MCF 10A (cell line): ENCODE data around the gene HECTD4. TPM values are rescaled to one million over a fixed set of nuclear protein-coding genes. Genes with fewer than 3 reads are reported as not detected.

ENCODE experiments used
- BruUV-seq: library from RNA; stranded (reverse); fragments of 400-500 nt; replicated peaks from 2 replicates; lab custom pipeline; 2021; lab: Mats Ljungman, UMichigan
- CTCF ChIA-PET: fragments of 300-600 bp; sonication (Branson Sonifier 250); formaldehyde crosslinking; extraction: SDS; loops from one replicate; lab custom pipeline; 2021; ENCODE audit warnings: antibody characterized with exemption, inconsistent platforms; lab: Yijun Ruan, JAX
- POLR2A ChIA-PET: fragments of 300-600, 350-650 bp; sonication (Branson Sonifier 250); formaldehyde crosslinking; extraction: SDS; loops from one replicate; lab custom pipeline; 2020; ENCODE audit warnings: antibody characterized with exemption, inconsistent platforms; lab: Yijun Ruan, JAX
- DNase-seq: peaks from one replicate; pipeline ENCODE4 v3.0.0-alpha.2; 2018; ENCODE audit not compliant: unreplicated experiment
- H3K27ac Mint-ChIP-seq: one replicate; pipeline ENCODE4 v1.8.0; 2022; ENCODE audit warnings: mild to moderate bottlenecking, low read depth, mixed read lengths; ENCODE audit not compliant: unreplicated experiment
- H3K27me3 Mint-ChIP-seq: one replicate; pipeline ENCODE4 v1.8.0; 2022; ENCODE audit warnings: mixed read lengths; ENCODE audit not compliant: insufficient read depth, unreplicated experiment
- H3K36me3 Mint-ChIP-seq: one replicate; pipeline ENCODE4 v1.8.0; 2022; ENCODE audit warnings: mild to moderate bottlenecking, moderate library complexity, mixed read lengths; ENCODE audit not compliant: insufficient read depth, unreplicated experiment
- H3K4me1 Mint-ChIP-seq: one replicate; pipeline ENCODE4 v1.8.0; 2022; ENCODE audit warnings: mixed read lengths; ENCODE audit not compliant: insufficient read depth, unreplicated experiment
- H3K4me3 Mint-ChIP-seq: one replicate; pipeline ENCODE4 v1.8.0; 2022; ENCODE audit warnings: mild to moderate bottlenecking, moderate library complexity, mixed read lengths; ENCODE audit not compliant: unreplicated experiment
- H3K9me3 Mint-ChIP-seq: one replicate; pipeline ENCODE4 v1.8.0; 2022; ENCODE audit warnings: mixed read lengths; ENCODE audit not compliant: unreplicated experiment
- CTCF ChIP-seq: fragments of 200-600 bp; IDR thresholded peaks from one replicate; pipeline ENCODE4 v1.8.0; 2022; ENCODE audit warnings: antibody characterized with exemption, mild to moderate bottlenecking; ENCODE audit not compliant: unreplicated experiment
- intact Hi-C: fragments of 100-400 bp; cut with micrococcal nuclease; formaldehyde crosslinking; loops from 2 replicates; pipeline ENCODE4 v1.14.1; 2022
- total RNA-seq: library from RNA; stranded (reverse); gene quantifications from 2 replicates; pipeline ENCODE4 v1.2.3, GENCODE V29; 2022

Gene HECTD4
- total RNA-seq, 1 experiment from 2014 or later = 35.2 TPM

- Mint-ChIP-seq H3K4me1 (no peaks in the 10 kb centered on the region), H3K9me3 (no peaks in the 10 kb centered on the region), H3K36me3 (peaks cover 20% of the 10 kb centered on the region), H3K27ac (no peak overlapping the region), H3K4me3 (no peak overlapping the region), H3K27me3 (no peaks in the 10 kb centered on the region)
- intact Hi-C loops = no loop called here
- POLR2A ChIA-PET = interaction anchor here (0.6 kb wide), 1 partner anchor 60 kb away, joined by 6 read pairs; no protein-coding TSS in a partner anchor
- TF ChIP-seq CTCF = no peak
- BruUV-seq = no TSS peak
- no peak for DNase-seq
- CTCF ChIA-PET = interaction anchor here (1.2 to 1.4 kb wide), 2 partner anchors 31 to 220 kb away, joined by 3 to 5 read pairs; no protein-coding TSS in a partner anchor
Observed at GRCh38 chr12:112167031-112167461, 215.2 kb downstream of the HECTD4 start.

- Mint-ChIP-seq H3K27me3 (no peaks in the 10 kb centered on the region), H3K27ac (no peak overlapping the region), H3K9me3 (no peaks in the 10 kb centered on the region), H3K36me3 (peaks cover 20% of the 10 kb centered on the region), H3K4me1 (no peaks in the 10 kb centered on the region), H3K4me3 (no peak overlapping the region)
- ChIA-PET POLR2A (interaction anchor here (0.6 kb wide), 1 partner anchor 59 kb away, joined by 6 read pairs; no protein-coding TSS in a partner anchor), CTCF (interaction anchor here (0.7 to 1.2 kb wide), 2 partner anchors 31 to 259 kb away, joined by 3 to 4 read pairs; no protein-coding TSS in a partner anchor)
- intact Hi-C loops = no loop called here
- BruUV-seq = no TSS peak
- no peak for TF ChIP-seq CTCF
- no peak for DNase-seq
Observed at GRCh38 chr12:112166051-112167015, 215.9 kb downstream of the HECTD4 start.

GRCh38 chr12:112165624-112166023 is 216.6 kb downstream of the HECTD4 start:
- intact Hi-C loops = no loop called here
- Mint-ChIP-seq H3K9me3 (no peaks in the 10 kb centered on the region), H3K36me3 (peaks cover 20% of the 10 kb centered on the region), H3K27me3 (no peaks in the 10 kb centered on the region), H3K4me3 (no peak overlapping the region), H3K27ac (no peak overlapping the region), H3K4me1 (no peaks in the 10 kb centered on the region)
- POLR2A ChIA-PET = no interaction called here
- BruUV-seq = no TSS peak
- no peak for DNase-seq
- TF ChIP-seq CTCF = no peak
- CTCF ChIA-PET = no interaction called here

- H3K27ac Mint-ChIP-seq = no peak overlapping the region
- H3K9me3 Mint-ChIP-seq = no peaks in the 10 kb centered on the region
- CTCF ChIA-PET = interaction anchor here (0.5 to 1.4 kb wide), 4 partner anchors 22 to 246 kb away, joined by 3 to 4 read pairs (median 4); no protein-coding TSS in a partner anchor
- H3K36me3 Mint-ChIP-seq = peaks cover 35% of the 10 kb centered on the region
- no peak overlapping the region for H3K4me3 Mint-ChIP-seq
- H3K4me1 Mint-ChIP-seq = no peaks in the 10 kb centered on the region
- DNase-seq = no peak
- no peaks in the 10 kb centered on the region for H3K27me3 Mint-ChIP-seq
- POLR2A ChIA-PET = interaction anchor here (1.0 kb wide), 1 partner anchor 55 kb away, joined by 3 read pairs; no protein-coding TSS in a partner anchor
- intact Hi-C loops = no loop called here
- no TSS peak for BruUV-seq
- no peak for TF ChIP-seq CTCF
Observed at GRCh38 chr12:112164011-112164660, 218.1 kb downstream of the HECTD4 start.
